Glutamatergic neuron (in vitro differentiated cells): ENCODE results near the gene GRIA3. TPM values are rescaled to one million over a fixed set of nuclear protein-coding genes. Genes with fewer than 3 reads are reported as not detected.

Source experiments
- DNase-seq: peaks from one replicate; pipeline ENCODE4 v3.0.0; 2022
- H3K27ac Mint-ChIP-seq: one replicate; pipeline ENCODE4 v1.8.0; 2020; ENCODE audit warnings: mild to moderate bottlenecking, mixed read lengths, inconsistent platforms; ENCODE audit not compliant: unreplicated experiment
- H3K27me3 Mint-ChIP-seq: one replicate; pipeline ENCODE4 v1.8.0; 2020; ENCODE audit warnings: mild to moderate bottlenecking, moderate library complexity, mixed read lengths, inconsistent platforms; ENCODE audit not compliant: unreplicated experiment
- H3K36me3 Mint-ChIP-seq: one replicate; pipeline ENCODE4 v1.8.0; 2020; ENCODE audit warnings: mild to moderate bottlenecking, mixed read lengths, inconsistent platforms; ENCODE audit not compliant: unreplicated experiment
- H3K4me1 Mint-ChIP-seq: one replicate; pipeline ENCODE4 v1.8.0; 2020; ENCODE audit warnings: mild to moderate bottlenecking, low read depth, mixed read lengths, inconsistent platforms; ENCODE audit not compliant: unreplicated experiment
- H3K4me3 Mint-ChIP-seq: one replicate; pipeline ENCODE4 v1.8.0; 2020; ENCODE audit warnings: mild to moderate bottlenecking, mixed read lengths, inconsistent platforms; ENCODE audit not compliant: unreplicated experiment
- H3K9me3 Mint-ChIP-seq: one replicate; pipeline ENCODE4 v1.8.0; 2020; ENCODE audit warnings: mild to moderate bottlenecking, moderate library complexity, mixed read lengths, inconsistent platforms; ENCODE audit not compliant: unreplicated experiment
- CTCF ChIP-seq: fragments of 200-600 bp; sonication (generic); IDR thresholded peaks from one replicate; pipeline ENCODE4 v1.5.0; 2021; ENCODE audit not compliant: partially characterized antibody, unreplicated experiment
- total RNA-seq: library from RNA; stranded (reverse); fragmentation: NEBNext Ultra II Directional; extraction: Animal tissue kit (Norgen Biotek cat#: 25700); gene quantifications from one replicate; pipeline ENCODE4 v1.2.1, GENCODE V29; 2021; ENCODE audit not compliant: unreplicated experiment

The GRIA3 gene
- total RNA-seq, 1 donor from 2014 or later = 9.7 TPM

GRCh38 chrX:123202523-123202922, 18.4 kb downstream of the GRIA3 start:
- no peaks in the 10 kb centered on the region for H3K9me3 Mint-ChIP-seq
- no peak for DNase-seq
- no peaks in the 10 kb centered on the region for H3K36me3 Mint-ChIP-seq
- peaks cover 3% of the 10 kb centered on the region for H3K4me1 Mint-ChIP-seq
- no peak for TF ChIP-seq CTCF
- no peak overlapping the region for H3K27ac Mint-ChIP-seq
- H3K4me3 Mint-ChIP-seq = no peak overlapping the region
- H3K27me3 Mint-ChIP-seq = no peaks in the 10 kb centered on the region

GRCh38 chrX:123203772-123204171, 19.7 kb downstream of the GRIA3 start:
- Mint-ChIP-seq H3K27ac (no peak overlapping the region), H3K36me3 (no peaks in the 10 kb centered on the region), H3K9me3 (no peaks in the 10 kb centered on the region), H3K27me3 (no peaks in the 10 kb centered on the region), H3K4me3 (no peak overlapping the region), H3K4me1 (peaks cover 3% of the 10 kb centered on the region)
- no peak for DNase-seq
- TF ChIP-seq CTCF = no peak

- Mint-ChIP-seq H3K36me3 (no peaks in the 10 kb centered on the region), H3K27ac (no peak overlapping the region), H3K4me1 (peaks cover 3% of the 10 kb centered on the region), H3K27me3 (no peaks in the 10 kb centered on the region), H3K9me3 (no peaks in the 10 kb centered on the region), H3K4me3 (peak overlapping the region; percentile 34)
- no peak for TF ChIP-seq CTCF
- peak; percentile 12 for DNase-seq
These were observed 22.1 kb downstream of the GRIA3 start for GRCh38 chrX:123206176-123206575.

- no peak for TF ChIP-seq CTCF
- Mint-ChIP-seq H3K4me3 (no peak overlapping the region), H3K27me3 (no peaks in the 10 kb centered on the region), H3K4me1 (peaks cover 3% of the 10 kb centered on the region), H3K9me3 (no peaks in the 10 kb centered on the region), H3K27ac (no peak overlapping the region), H3K36me3 (no peaks in the 10 kb centered on the region)
- DNase-seq = no peak
These were observed 26.2 kb downstream of the GRIA3 start for GRCh38 chrX:123210252-123210651.

GRCh38 chrX:123215397-123216089, 31.5 kb downstream of the GRIA3 start:
- no peak for TF ChIP-seq CTCF
- no peaks in the 10 kb centered on the region for H3K4me1 Mint-ChIP-seq
- no peak overlapping the region for H3K4me3 Mint-ChIP-seq
- H3K36me3 Mint-ChIP-seq = no peaks in the 10 kb centered on the region
- no peak overlapping the region for H3K27ac Mint-ChIP-seq
- H3K27me3 Mint-ChIP-seq = no peaks in the 10 kb centered on the region
- no peak for DNase-seq
- H3K9me3 Mint-ChIP-seq = no peaks in the 10 kb centered on the region
